ENCODE data around the gene GMCL2.

DNA sequence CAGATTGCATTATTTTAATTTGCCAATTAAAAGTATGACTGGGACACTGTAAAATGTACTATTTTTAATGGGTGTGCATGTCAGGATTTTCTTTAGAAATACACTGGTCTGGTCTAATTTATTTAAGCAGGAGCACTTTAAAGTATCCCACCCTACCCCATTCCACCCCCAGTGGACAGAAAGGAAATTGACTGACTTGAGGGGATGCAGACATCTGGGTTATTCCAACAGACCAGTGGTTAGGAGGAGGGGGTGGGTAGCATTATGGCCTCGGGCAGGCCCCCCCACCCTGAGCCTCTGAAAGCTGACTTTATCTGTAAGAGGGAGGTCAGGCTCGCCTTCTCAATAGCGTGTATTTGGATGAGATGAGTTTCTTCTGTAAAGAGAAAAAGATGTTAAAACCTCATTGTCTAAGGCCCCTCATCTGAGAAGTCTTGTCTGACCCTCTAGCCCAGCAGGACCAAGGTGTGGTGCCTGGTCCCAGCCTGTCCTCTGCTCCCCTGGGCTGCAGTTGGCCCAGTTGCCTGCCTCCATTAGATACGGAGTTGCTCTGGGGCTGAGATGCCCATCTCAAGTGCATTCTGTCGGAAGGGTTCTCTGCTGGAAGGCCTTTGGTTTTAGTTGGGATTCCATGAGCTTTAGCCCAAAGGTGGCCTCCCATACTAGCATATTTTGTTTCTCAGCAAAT, 21.5 kb upstream of the GMCL2 start:
- TF ChIP-seq, protein P1, sequence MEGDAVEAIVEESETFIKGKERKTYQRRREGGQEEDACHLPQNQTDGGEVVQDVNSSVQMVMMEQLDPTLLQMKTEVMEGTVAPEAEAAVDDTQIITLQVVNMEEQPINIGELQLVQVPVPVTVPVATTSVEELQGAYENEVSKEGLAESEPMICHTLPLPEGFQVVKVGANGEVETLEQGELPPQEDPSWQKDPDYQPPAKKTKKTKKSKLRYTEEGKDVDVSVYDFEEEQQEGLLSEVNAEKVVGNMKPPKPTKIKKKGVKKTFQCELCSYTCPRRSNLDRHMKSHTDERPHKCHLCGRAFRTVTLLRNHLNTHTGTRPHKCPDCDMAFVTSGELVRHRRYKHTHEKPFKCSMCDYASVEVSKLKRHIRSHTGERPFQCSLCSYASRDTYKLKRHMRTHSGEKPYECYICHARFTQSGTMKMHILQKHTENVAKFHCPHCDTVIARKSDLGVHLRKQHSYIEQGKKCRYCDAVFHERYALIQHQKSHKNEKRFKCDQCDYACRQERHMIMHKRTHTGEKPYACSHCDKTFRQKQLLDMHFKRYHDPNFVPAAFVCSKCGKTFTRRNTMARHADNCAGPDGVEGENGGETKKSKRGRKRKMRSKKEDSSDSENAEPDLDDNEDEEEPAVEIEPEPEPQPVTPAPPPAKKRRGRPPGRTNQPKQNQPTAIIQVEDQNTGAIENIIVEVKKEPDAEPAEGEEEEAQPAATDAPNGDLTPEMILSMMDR (conservative IDR thresholded peaks at IDR 0.05) = no peak; the same call in 1 of the 2 replicates
- no peak for TF ChIP-seq ZFX (IDR thresholded peaks at IDR 0.05)

All from C4-2B (cell line).